Duodenal mucosa (tissue), 2 donors: ENCODE measurements around the gene SLC24A3.

ENCODE experiments used
- H3K27ac ChIP-seq: one replicate; pipeline ENCODE4 v1.7.0; 2013; ENCODE audit warnings: low read depth, low read length
- H3K27me3 ChIP-seq, 2 donors: one replicate each; pipeline ENCODE4 v1.7.0; 2013; ENCODE audit warnings: low read length in 2 of 2, control low read depth in 1 of 2; ENCODE audit not compliant: insufficient read depth in 2 of 2, control insufficient read depth in 1 of 2
- H3K36me3 ChIP-seq, 2 donors: one replicate each; pipeline ENCODE4 v1.7.0; 2013; ENCODE audit warnings: low read length in 2 of 2, control low read depth in 1 of 2; ENCODE audit not compliant: insufficient read depth in 2 of 2, control insufficient read depth in 1 of 2
- H3K4me1 ChIP-seq, 2 donors: one replicate each; pipeline ENCODE4 v1.7.0; 2013; ENCODE audit warnings: low read length in 2 of 2, control low read depth in 1 of 2; ENCODE audit not compliant: insufficient read depth in 2 of 2, control insufficient read depth in 1 of 2
- H3K4me3 ChIP-seq, 2 donors: one replicate each; pipeline ENCODE4 v1.7.0; 2013; ENCODE audit warnings: low read length in 2 of 2, low read depth in 1 of 2
- H3K9ac ChIP-seq, 2 donors: one replicate each; pipeline ENCODE4 v1.7.0; 2013; ENCODE audit warnings: low read length in 2 of 2, low read depth in 1 of 2
- H3K9me3 ChIP-seq, 2 donors: one replicate each; pipeline ENCODE4 v1.7.0; 2013; ENCODE audit warnings: low read length in 2 of 2, control low read depth in 1 of 2; ENCODE audit not compliant: control insufficient read depth in 1 of 2

Gene SLC24A3

DNA sequence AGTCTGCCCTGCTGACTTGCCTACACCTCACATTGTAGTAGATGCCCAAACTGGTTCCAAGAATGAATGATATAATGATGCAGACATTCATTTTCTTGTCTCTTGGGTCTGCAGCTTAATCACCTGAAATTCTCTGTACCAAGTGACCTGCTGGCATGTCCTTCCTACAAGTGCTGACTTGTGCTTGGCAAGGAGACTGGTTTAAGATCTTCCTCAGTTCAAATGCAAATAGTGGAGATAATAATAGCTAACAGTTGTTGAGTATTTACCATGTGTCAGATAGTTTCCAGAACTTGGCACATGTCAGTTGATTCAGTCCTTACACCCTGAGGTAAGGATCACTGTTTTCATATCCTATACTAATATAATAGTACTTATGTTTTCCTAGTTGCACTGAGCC is 223.4 kb downstream of the SLC24A3 start:
- H3K36me3 ChIP-seq = no peaks in the 10 kb centered on the region
- H3K9me3 ChIP-seq = no peaks in the 10 kb centered on the region
- no peaks in the 10 kb centered on the region for H3K4me1 ChIP-seq
- no peak overlapping the region for H3K9ac ChIP-seq
- no peak overlapping the region for H3K27ac ChIP-seq
- no peaks in the 10 kb centered on the region for H3K27me3 ChIP-seq
- H3K4me3 ChIP-seq = no peak overlapping the region

DNA sequence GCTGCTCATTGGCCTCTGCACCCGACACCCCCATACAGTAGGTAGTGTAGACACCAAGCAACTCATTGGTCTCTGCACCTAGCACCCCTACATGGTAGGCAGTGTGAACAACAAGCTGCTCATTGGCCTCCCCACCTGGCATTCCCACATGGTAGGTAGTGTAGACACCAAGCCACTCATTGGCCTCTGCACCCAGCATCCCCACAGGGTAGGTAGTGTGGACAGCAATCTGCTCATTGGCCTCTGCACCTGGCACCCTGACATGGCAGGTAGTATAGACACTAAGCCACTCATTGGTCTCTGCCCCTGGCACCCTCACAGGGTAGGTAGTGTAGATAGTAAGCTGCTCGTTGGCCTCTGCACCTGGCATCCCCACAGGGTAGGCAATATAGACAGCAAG is 226.0 kb downstream of the SLC24A3 start:
- H3K27me3 ChIP-seq = no peaks in the 10 kb centered on the region

DNA sequence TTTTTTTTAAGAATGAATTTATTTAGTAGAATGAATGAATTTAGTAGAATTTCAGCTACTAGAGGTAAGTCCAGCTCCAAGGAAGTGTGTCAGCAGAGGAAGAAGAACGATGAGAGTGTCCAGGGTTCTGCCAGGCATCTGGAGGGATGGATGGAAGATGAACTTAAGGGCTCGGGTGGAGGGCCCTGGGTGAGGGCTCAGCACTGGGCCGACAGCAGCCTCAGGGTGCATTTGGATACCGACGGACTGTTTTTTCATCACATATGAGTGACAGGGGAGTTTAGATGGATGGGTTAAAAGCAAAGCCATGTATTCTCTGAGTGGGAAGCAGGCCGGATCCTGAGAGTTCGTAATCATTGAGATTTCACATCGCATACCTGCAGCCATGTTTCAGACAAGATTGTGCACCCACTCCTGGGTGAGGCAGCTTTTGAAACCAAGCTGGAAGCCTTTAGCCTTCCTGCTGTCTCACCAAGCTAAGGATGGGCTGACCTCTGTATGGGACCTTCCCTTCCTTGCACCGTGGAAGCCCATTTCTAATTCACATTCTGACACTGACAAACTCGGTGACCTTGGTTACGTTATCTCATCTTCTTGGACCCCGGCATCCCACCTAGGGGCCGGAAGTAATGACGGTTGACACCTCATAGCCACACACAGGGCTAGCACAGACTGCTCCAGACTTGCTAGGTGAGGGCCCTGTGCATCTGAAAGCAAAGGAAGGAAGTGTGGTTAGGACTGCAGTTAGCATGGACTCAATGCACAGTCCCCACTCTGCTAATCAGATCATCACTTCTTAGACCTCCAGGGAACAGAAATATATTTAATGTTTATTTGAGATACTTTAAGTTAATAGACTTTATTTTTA is 228.5 kb downstream of the SLC24A3 start:
- peaks cover 3 to 4% of the 10 kb centered on the region in 2 donors for H3K9me3 ChIP-seq
- H3K4me3 ChIP-seq = no peak overlapping the region

More for the DNA sequence above, 226.0 kb downstream of the SLC24A3 start:
- Histone ChIP-seq H3K27ac (no peak overlapping the region), H3K9me3 (peaks cover under 1 to 3% of the 10 kb centered on the region in 2 donors), H3K9ac (no peak overlapping the region), H3K36me3 (no peaks in the 10 kb centered on the region), H3K4me3 (no peak overlapping the region), H3K4me1 (no peaks in the 10 kb centered on the region)

DNA sequence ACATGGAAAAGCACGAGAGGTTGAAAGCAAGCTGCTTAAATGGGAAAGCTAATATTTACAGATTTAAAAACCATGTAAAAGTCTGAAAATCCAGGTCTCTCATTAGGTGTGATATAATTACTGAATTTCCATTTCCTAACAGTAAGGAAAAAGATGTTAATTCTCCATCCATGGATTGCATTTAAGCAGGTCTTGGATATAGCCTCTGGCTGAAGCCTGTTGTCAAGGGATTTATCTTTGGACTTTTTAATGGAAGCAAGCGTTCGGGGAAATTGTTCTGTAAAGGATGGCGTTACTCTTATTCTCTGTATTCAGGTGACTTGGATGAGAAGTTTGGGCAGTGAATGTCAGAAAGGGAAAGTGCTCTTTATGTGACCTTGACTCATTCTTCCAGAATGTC is 233.8 kb downstream of the SLC24A3 start:
- Histone ChIP-seq H3K9me3 (peaks cover 3 to 4% of the 10 kb centered on the region in 2 donors), H3K4me3 (no peak overlapping the region)

More for the DNA sequence above, 228.5 kb downstream of the SLC24A3 start:
- H3K27me3 ChIP-seq = no peaks in the 10 kb centered on the region
- H3K4me1 ChIP-seq = no peaks in the 10 kb centered on the region
- no peaks in the 10 kb centered on the region for H3K36me3 ChIP-seq
- no peak overlapping the region for H3K9ac ChIP-seq
- H3K27ac ChIP-seq = no peak overlapping the region

DNA sequence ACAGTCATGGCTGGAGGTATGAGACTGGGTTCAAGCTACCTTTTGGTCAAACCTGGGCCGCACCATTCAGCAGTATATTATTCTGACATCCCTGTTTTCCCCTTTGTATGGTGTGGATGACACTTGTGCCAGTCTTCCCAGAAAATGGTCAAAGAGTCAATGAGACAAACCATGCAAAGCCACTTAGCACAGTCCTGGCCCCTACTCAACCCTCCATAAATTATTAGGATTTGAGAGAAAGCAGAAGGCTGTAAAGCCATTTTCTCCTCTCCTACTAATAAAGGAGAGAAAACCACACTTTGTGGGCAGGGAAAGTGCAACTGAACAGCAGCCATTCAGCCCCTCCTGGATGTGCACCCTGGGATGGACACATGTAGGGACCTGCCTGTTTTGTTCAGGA is 236.2 kb downstream of the SLC24A3 start:
- Histone ChIP-seq H3K4me1 (no peaks in the 10 kb centered on the region), H3K36me3 (no peaks in the 10 kb centered on the region), H3K4me3 (no peak overlapping the region), H3K27ac (no peak overlapping the region), H3K9me3 (peaks cover under 1 to 1% of the 10 kb centered on the region in 2 donors), H3K9ac (no peak overlapping the region), H3K27me3 (no peaks in the 10 kb centered on the region)

More for the DNA sequence above, 233.8 kb downstream of the SLC24A3 start:
- Histone ChIP-seq H3K4me1 (no peaks in the 10 kb centered on the region), H3K27me3 (no peaks in the 10 kb centered on the region), H3K9ac (no peak overlapping the region), H3K36me3 (no peaks in the 10 kb centered on the region), H3K27ac (no peak overlapping the region)

DNA sequence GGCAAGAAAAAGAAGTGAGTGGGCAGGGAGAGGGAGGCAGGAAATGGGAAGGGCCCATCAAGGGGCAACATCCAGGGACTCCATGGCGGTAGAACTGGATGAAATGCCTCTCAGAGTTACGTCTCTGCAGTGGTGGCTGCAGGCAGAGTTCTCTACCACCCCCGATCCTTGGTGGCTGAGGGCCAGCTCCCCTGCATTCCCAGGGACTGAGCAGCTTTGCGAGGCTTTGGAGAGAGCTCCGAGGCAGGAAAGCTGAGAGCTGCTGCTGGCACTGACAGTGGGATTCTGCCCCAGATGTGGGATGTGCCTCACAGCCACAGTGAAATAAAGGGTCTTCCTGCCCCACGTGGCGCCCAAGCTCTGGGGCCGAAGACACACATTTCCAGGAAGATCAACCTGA is 236.6 kb downstream of the SLC24A3 start:
- no peaks in the 10 kb centered on the region for H3K9me3 ChIP-seq
- H3K4me3 ChIP-seq = no peak overlapping the region
- no peaks in the 10 kb centered on the region for H3K4me1 ChIP-seq
- no peak overlapping the region for H3K9ac ChIP-seq
- H3K27me3 ChIP-seq = no peaks in the 10 kb centered on the region
- no peak overlapping the region for H3K27ac ChIP-seq
- no peaks in the 10 kb centered on the region for H3K36me3 ChIP-seq

DNA sequence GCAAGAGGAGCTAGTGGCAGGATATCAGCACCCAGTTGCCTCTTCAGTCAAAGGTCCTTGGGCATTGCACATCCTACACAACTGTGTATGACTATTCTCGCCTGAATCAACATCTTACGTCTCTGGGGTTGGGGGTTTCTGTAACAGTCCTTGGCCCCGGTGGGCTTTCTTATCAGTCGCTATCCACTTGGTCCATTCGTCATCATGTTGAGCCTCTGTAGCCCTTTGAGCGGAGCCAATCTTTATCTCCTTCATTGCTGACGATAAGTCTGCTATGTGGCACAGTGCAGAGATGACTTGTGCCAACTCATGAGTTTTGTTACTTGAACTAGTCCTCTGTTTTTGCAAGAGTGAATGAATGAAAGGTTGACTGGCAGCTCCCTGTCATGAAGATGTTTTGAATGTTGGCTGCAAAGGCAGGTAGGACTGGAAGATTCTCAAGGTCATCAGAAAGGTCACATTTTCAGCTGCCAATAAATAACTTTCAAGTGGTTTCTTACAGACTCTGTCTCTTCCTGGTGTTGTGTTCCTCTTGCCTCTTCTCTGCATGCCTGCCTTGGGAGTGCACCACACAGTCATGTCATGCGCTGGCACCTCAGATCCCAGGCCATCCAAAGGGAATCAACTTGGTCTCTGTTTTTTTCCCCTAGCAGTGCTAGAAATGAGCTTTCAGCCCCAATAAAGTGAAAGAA is 238.9 kb downstream of the SLC24A3 start:
- no peak overlapping the region for H3K27ac ChIP-seq

DNA sequence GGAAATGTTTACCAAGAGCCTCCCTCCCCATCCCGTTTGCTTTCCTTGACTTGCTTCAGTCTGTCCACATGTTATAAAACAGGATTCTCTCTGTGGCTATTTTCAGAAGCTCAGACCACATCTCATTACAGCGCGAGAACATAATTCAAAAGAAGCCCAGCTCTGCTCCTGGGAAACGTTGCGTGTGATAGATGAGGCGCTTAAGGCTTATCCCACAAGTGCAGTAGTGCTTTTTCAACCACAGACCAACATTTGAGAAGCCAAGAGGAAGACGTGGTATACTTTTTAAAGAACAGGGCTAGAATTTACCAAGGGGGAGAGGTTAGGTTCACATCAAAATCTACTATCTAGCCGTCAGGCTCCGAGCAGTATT is 239.5 kb downstream of the SLC24A3 start:
- H3K4me3 ChIP-seq = no peak overlapping the region
- H3K9ac ChIP-seq = no peak overlapping the region
- H3K27me3 ChIP-seq = no peaks in the 10 kb centered on the region
- no peaks in the 10 kb centered on the region for H3K36me3 ChIP-seq
- no peak overlapping the region for H3K27ac ChIP-seq
- no peaks in the 10 kb centered on the region for H3K9me3 ChIP-seq
- H3K4me1 ChIP-seq = no peaks in the 10 kb centered on the region

More for the DNA sequence above, 238.9 kb downstream of the SLC24A3 start:
- no peak overlapping the region for H3K4me3 ChIP-seq
- H3K9me3 ChIP-seq = no peaks in the 10 kb centered on the region
- H3K27me3 ChIP-seq = no peaks in the 10 kb centered on the region
- H3K9ac ChIP-seq = no peak overlapping the region
- no peaks in the 10 kb centered on the region for H3K36me3 ChIP-seq
- no peaks in the 10 kb centered on the region for H3K4me1 ChIP-seq

DNA sequence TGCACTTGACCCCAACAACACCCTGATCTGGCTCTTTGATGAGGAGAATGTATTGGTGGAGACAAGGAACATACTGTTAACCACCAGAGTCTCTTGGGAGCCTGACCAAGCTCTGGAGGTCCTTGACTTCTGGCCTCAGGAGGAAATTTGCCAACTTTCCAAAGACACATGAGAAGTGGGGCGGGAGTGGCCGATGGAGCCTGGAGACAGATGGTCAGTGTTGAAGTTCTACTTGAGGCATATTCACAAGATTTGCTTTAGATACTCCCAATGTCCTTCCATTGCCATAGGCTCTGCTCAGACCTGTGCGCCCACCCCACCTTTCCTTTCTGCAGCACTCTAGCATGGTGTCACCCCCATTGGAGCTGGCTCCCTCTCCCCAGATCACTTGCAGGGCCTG is 241.0 kb downstream of the SLC24A3 start:
- Histone ChIP-seq H3K27ac (no peak overlapping the region), H3K36me3 (no peaks in the 10 kb centered on the region), H3K4me3 (no peak overlapping the region), H3K4me1 (no peaks in the 10 kb centered on the region), H3K9me3 (no peaks in the 10 kb centered on the region), H3K9ac (no peak overlapping the region), H3K27me3 (no peaks in the 10 kb centered on the region)

DNA sequence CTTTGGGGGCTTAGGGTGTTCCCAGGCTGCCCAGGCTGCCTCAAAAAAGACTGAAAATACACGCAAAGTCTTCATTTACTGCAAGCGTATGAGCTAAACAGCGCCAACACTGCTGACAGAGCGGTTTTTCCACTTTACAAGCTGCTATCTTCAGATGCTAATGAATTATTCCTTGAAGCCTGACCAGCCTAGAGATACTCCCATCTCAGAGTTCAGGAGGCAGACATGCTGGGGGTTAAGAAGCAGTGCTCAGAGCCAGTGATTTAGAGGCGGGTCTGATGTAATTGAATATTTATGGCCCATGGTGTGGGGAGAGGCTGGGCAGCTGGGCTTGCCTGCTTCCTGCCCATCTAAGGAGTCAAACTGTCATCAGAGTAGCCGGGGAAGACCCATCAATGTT is 241.4 kb downstream of the SLC24A3 start:
- Histone ChIP-seq H3K36me3 (no peaks in the 10 kb centered on the region), H3K4me1 (no peaks in the 10 kb centered on the region), H3K9me3 (no peaks in the 10 kb centered on the region), H3K4me3 (no peak overlapping the region), H3K27me3 (no peaks in the 10 kb centered on the region), H3K27ac (no peak overlapping the region), H3K9ac (no peak overlapping the region)
